Putamen (tissue), 1 donor: ENCODE results near the gene MAN1C1.
"Not testable (repeated sequence)": the region's sequence is repeated elsewhere in the genome, so short reads cannot be mapped to it uniquely, and the experiment has no call there.

ENCODE experiments used
- DNase-seq: peaks from one replicate; pipeline ENCODE4 v3.0.0-alpha.2; 2016; ENCODE audit warnings: low spot score

The MAN1C1 gene

DNA sequence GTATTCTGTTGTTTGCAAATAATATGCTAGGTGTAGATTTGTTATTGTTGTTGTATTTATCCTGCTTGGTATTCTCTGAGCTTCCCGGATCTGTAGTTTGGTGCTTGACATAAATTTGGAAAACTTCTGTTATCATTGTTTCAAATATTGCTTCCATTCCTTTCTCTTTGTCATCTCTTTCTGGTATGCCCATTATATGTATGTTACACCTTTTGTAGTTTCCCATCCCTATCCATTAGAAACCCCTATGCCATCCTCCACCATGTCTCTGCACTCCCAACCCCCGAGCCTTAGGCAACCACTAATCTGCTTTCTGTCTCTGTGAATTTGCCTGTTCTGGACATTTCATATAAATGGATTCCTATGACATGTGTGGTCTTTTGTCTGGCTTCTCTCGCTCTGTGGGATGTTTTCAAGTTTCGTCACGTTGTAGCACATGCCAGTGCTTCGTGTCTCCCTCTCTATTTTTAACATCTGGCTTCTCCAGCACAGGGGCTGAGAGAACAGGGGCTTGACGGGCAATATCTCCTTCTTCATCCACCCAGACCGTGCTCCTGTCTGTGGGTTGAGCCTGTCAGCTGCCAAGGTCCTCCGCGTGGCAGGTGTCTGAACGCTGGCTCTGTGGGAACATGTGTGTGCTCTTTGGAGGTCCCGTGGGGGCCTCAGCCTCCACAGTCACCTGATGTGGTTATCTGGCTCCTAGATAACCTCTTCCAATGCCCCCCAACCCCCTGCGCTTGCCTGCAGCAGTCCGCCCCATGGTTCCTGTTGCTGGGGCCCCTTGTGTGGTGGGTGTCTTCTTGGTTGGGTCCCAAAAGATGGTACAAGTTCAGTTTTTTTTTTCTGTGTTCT lies 32.8 kb upstream of the MAN1C1 start:
- DNase-seq = no peak

- DNase-seq = no peak
These were observed 30.4 kb upstream of the MAN1C1 start for GRCh38 chr1:25586181-25586588.

DNA sequence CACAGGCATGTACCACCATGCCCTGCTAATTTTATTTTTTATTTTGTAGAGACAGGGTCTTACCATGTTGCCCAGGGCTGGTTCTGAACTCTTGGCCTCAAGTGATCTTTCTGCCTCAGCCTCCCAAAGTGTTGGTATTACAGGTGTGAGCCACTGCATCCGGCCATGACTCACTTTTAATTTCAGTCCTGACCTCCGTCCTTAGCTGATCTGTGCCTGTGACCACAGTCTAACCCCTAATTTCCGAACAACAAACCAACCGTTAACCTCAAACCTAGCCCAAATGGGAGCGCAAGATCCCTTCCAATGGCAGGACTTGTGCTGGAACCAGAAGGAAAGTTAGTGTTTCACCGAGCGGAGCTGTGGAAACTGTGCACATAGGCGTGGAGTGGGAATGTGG lies 29.3 kb upstream of the MAN1C1 start:
- no peak for DNase-seq

DNA sequence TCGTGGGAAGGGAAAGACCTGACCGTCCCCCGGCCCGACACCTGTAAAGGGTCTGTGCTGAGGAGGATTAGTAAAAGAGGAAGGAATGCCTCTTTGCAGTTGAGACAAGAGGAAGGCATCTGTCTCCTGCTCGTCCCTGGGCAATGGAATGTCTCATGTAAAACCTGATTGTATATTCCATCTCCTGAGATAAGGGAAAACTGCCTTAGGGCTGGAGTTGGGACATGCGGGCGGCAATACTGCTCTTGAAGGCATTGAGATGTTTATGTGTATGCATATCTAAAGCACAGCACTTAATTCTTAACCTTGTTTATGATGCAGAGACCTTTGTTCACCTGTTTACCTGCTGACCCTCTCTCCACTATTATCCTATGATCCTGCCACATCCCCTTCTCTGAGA lies 28.4 kb upstream of the MAN1C1 start:
- DNase-seq = not testable (repeated sequence)

DNA sequence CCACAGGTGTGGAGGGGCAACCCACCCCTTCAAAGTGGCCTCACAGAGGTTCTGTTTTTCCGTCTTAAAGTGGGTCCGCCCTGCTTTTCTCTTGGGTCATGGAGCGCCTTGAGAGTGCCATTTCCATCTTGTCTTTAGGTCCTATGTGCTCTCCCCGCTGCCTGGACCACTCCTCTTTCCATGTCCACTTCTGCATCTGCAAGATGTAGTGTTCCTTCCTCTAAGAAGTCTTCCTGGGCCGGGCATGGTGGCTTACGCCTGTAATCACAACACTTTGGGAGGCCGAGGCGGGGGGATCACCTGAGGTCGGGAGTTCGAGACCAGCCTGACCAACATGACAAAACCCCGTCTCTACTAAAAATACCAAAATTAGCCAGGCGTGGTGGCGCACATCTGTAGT lies 27.8 kb upstream of the MAN1C1 start:
- not testable (repeated sequence) for DNase-seq

GRCh38 chr1:25590096-25590824 lies 26.3 kb upstream of the MAN1C1 start:
- no peak for DNase-seq

DNA sequence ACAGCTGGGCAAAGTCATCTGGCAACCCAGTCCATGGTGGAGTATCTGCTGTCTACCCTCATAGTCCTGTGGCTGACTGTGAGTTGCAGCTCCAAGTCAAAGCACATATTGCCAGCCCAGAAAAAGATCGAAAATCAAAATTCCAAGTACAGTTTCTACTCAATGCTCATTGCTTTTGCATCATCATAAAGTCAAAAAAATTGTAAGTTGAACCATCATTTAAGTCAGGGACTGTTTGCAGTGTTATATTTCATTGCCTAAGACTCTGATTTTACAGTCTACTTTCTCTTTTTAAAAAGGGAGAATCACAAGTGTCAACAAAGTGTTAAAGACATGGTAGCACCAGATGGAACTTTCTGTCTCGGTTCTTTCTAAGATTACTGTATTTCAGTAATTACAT lies 22.7 kb upstream of the MAN1C1 start:
- no peak for DNase-seq

GRCh38 chr1:25594971-25595370 lies 21.6 kb upstream of the MAN1C1 start:
- no peak for DNase-seq

GRCh38 chr1:25596641-25597040 lies 19.9 kb upstream of the MAN1C1 start:
- DNase-seq = not testable (repeated sequence)

DNA sequence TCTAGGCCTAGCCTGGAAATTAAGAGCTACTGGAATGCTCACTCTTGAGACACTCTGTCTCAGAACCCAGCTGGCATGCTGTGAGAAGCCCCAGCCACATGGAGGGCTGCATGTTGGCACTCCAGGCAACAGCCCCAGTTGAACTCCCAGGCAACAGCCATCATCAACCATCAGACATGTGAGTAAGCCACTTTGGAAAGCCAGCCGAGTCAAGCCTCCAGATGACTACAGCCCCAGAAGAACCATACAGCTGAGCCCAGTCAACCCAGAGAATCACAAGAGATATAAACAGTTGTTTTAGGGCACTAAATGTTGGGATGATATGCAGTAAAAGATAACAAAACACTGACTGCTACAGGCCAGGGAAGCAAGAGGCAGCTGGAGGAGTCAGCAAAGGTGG lies 17.7 kb upstream of the MAN1C1 start:
- no peak for DNase-seq

DNA sequence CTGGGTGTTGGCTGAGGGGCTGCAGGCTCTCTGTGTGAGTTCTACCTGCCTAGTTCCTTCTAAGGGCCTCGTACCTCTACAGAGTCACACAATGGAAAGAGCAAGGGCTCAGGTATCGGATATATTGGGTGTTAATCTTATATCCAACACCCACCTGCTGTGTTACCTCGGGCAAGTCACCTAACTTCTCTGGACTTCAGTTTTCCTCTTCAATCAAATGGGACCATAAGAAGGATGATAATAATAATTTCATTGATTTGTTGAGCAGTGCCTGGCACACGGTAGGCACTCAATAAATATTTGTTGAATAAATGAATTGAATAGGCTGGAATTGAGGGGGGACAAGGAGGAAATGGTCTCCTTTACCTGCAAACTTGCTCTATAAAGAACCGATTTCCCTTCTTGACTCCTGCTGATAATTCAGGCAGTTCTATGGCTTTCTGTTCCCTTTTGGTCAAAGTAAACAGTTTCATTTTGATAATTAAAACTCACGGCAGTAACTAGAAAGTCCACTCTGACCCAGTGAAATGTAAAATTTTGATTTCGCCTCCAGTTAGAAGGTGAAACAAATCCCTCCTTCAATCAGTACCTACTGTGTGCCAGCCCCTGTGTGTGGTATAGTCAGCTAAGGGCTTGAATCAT lies 16.5 kb upstream of the MAN1C1 start:
- DNase-seq = no peak

DNA sequence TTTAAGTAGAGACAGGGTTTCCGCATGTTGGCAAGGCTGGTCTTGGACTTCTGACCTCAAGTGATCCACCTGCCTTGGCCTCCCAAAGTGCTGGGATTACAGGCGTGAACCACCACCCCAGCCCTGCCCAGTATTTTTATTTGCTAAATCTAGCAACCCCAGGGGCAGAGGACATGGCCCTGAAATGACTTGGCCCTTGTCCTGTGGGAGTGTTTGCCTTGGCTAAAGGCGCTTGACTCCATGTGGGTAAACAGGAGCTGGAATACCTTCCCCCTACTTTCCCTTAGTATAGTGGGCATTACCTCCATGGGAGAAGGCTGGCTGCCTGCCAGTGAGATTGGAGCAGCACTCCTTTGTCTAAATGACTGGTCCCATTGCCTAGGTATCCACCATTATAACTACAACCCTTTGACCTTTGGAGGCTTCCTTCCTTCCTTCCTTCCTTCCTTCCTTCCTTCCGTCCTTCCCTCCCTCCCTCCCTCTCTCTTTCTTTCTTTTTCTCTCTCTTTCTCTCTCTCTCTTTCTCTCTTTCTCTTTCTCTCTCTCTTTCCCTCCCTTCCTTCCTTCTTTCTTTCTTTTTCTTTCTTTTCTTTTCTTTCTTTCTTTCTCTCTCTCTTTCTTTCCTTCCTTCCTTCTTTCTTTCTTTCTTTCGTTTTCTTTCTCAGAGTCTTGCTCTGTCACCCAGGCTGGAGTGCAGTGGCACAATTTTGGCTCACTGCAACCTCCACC lies 15.5 kb upstream of the MAN1C1 start:
- DNase-seq = not testable (repeated sequence)

DNA sequence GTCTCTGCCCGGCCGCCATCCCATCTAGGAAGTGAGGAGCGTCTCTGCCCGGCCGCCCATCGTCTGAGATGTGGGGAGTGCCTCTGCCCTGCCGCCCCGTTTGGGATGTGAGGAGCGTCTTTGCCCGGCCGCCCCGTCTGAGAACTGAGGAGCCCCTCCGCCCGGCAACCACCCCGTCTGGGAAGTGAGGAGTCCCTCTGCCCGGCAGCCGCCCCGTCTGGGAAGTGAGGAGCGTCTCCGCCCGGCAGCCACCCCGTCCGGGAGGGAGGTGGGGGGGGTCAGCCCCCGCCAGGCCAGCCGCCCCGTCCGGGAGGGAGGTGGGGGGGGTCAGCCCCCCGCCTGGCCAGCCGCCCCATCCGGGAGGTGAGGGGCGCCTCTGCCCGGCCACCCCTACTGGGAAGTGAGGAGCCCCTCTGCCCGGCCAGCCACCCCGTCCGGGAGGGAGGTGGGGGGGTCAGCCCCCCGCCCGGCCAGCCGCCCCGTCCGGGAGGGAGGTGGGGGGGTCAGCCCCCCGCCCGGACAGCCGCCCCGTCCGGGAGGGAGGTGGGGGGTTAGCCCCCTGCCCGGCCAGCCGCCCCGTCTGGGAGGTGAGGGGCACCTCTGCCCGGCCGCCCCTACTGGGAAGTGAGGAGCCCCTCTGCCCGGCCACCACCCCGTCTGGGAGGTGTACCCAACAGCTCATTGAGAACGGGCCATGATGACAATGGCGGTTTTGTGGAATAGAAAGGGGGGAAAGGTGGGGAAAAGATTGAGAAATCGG lies 12.6 kb upstream of the MAN1C1 start:
- DNase-seq = not testable (repeated sequence)

DNA sequence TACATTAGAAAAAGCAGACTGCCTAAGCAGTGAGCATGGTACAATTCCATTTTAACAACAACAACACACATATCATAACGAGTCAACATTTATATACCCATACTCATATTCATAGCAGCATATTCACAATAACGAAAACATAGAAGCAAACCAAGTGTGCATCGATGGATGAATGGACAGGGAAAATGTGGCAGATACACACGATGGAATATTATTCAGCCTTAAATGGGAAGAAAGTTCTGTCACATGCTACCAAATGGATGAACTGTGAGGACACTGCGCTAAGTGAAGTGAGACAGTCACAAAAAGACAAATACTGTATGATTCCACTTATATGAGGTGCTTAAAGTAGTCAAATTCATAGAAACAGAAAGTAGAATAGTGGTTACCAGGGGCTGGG lies 9.5 kb upstream of the MAN1C1 start:
- DNase-seq = no peak

DNA sequence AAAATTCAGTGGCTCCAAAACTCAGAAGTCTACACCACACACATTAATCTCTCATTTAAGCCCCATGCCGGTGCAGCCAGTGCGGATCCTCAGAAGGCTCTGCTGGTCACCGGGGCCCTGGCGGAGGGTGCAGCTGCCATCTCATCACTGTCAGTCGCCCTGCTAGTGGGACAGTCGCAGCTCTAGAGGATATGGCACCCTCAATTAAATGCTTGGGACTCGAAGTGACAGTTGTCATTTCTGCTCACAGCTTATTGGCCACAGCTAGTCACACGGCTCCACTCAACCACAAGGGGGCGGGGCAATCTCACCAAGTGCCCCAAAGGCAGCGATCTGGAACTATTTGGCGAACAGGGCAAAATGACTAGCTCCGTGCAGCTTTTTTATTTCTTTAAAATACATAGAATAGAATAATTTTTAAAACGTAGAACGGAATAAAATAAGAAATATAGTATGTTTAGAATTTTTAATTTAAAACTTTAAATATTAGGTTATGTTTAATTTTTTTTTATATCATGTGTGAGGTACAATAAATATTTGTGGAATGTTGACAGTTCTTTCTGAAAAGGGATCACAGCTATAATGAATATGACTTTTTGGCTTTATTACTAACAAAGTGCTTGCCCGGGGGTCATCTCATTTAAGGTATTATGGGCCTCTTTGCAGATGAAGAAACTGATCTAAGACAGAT lies 8.0 kb upstream of the MAN1C1 start:
- DNase-seq = peak; percentile 78

- DNase-seq = no peak
These were observed 6.7 kb upstream of the MAN1C1 start for GRCh38 chr1:25609921-25610320.

- DNase-seq = no peak
These were observed 5.6 kb upstream of the MAN1C1 start for GRCh38 chr1:25610822-25611630.

GRCh38 chr1:25611843-25612242 lies 4.7 kb upstream of the MAN1C1 start:
- no peak for DNase-seq

- no peak for DNase-seq
These were observed 4.2 kb upstream of the MAN1C1 start for GRCh38 chr1:25612421-25612820.

DNA sequence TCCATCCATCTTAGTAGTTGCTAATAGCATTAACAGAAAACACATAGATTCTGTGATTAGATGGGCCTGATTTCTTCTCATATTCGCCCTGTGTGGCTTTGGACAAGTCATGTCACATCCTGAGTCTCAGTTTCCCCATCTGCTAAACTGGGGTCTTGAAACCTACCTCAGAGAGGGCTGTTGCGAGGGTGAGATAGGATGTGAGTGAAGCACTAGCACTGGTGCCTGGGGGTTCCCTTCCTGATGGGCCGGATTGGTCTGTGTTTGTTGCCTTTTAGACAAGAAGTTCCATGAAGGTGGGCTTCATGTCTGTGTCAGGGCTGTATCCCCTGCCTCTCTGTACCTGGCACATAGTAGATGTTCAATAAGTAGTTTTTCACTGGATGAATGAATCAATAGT lies 3.5 kb upstream of the MAN1C1 start:
- no peak for DNase-seq
